MV-4-11 (cell line): ENCODE measurements around the gene RBM34.
"Not testable (repeated sequence)": the region's sequence is repeated elsewhere in the genome, so short reads cannot be mapped to it uniquely, and the experiment has no call there.

Source experiments
- DNase-seq: peaks from one replicate; lab custom pipeline; 2025; lab: John Stamatoyannopoulos, UW

Gene RBM34, protein sequence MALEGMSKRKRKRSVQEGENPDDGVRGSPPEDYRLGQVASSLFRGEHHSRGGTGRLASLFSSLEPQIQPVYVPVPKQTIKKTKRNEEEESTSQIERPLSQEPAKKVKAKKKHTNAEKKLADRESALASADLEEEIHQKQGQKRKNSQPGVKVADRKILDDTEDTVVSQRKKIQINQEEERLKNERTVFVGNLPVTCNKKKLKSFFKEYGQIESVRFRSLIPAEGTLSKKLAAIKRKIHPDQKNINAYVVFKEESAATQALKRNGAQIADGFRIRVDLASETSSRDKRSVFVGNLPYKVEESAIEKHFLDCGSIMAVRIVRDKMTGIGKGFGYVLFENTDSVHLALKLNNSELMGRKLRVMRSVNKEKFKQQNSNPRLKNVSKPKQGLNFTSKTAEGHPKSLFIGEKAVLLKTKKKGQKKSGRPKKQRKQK

DNA sequence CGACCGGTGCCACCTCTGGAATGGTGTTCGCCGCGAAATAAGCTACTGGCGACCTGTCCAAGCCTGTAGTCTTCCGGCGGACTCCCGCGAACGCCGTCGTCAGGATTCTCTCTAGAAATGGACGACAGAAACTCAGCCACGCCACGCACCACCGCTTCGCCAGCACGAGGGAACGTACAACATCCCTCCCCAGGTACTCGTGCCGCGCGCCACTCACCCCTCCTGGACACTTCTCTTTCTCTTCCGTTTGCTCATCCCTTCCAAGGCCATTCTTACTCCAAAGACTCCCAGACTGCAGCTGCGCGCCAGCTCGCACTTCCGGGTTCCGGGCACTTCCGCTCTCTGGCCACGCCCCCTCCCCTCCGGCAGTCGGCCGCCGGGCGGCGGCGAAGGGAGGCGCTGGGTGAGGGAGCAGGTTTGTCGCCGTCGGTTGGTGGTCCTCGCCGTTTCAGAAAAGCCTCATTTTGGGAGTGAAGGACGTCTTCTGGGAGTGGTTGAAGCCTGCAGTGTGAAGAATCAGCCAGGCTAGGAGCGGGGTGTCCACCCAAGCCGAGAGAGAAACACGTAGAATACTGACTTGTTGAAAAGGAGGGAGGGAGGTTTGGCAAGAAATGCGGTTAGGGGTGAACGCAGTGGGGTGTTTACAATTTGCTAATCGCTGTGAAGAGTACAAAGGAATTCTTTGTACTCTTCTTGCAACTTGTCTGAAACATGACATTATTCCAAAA lies at the start of gene RBM34:
RBM34 (minus strand) TSS at position 294 of the 728 bp plus-strand sequence; CDS start at position 270, 24 bp downstream.
- DNase-seq: peak; percentile 86

DNA sequence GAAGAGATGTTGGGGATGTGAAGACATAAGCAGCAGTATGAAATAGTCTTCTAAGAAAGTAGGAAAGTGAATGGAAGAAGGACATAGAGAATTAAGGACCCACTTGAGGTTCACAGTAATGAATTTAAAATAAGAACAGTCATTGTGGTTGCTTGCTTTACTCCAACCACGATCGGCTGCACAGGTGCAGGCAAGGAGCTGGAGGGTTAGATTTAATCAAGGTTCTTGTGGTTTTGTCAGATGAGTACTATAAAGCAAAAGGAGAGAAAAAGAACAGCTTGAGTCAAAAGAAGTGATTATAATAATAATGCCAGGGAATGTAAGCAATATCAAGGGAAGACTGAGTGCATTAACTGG lies 46.1 kb upstream of the RBM34 start:
- no peak for DNase-seq

DNA sequence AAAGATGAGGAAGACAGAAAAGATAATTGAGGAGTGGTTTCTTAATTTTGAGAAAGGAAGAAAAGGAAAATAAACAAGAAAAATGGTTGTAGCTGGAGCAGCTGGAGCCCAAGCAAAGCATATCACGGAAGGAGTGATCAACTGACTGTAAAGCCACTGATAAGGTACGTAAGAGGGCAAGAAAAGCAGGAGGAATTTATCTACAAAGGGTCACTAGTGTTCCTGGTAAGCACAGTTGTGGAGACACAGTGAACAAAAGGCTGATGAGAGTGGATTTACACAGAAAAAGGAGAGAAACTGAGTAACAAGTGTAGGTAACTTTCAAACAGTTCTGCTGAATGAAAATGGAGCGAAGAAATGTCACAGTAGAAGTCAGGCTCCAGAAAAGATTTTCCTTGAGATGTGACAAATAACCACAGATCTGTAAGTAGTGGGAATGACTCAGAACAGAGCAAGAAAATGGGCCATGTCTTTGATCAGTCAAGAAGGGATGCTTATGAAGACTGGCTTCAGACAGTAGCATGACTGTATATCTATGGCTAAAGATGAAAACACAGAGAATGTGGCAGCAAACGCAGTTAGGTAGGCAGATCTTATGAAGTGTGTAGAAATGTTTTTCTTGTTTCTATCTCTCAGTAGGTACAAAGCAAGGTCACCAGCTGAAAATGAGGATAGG lies 45.6 kb upstream of the RBM34 start:
- DNase-seq: no peak

DNA sequence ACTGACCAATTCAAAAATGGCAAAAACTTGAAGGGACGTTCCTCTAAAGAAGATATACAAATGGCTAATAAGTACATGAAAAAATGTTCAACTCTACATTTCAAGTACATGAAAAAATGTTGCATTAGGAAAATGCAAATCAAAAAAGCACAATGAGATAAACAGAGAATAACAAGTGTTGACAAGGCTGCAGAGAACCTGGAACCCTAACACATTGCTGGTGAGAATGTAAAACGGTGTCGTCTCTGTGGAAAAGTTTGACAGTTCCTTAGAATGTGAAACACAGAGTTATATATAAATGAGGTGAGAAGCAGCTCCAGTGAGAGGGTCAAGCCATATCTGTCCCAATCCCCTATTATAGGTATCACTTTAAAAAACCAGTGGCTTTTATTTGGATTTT lies 44.6 kb upstream of the RBM34 start:
- no peak for DNase-seq

DNA sequence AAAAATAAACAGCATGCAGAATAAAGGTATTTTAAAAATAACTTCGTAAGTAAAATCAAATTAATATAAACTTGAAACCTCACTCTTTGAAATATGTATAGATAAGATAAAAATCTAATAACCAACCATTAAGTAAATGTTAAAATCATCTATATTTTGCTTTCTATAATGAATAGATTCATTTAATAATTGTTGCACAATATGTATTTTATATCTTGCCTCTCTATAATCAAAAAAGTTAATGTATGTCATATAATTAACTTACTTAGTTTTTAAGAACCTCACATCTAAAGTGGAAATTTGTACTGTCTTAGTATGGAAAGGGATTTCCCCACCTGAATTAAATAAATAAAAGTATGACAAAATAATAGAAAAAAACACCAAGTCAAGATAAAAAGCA lies 42.4 kb upstream of the RBM34 start:
- DNase-seq: no peak

DNA sequence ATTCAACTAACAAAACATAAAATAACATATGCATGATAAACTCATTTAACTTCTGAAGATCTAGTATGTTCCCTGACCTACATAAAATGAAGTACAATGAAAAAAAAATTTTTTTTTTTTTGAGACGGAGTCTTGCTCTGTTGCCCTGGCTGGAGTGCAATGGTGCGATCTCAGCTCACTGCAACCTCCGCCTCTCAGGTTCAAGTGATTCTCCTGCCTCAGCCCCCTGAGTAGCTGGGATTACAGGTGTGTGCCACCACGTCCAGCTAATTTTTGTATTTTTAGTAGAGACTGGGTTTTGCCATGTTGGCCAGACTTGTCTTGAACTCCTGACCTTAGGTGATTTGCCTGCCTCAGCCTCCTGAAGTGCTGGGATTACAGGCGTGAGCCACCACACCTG lies 41.4 kb upstream of the RBM34 start:
- DNase-seq: not testable (repeated sequence)

DNA sequence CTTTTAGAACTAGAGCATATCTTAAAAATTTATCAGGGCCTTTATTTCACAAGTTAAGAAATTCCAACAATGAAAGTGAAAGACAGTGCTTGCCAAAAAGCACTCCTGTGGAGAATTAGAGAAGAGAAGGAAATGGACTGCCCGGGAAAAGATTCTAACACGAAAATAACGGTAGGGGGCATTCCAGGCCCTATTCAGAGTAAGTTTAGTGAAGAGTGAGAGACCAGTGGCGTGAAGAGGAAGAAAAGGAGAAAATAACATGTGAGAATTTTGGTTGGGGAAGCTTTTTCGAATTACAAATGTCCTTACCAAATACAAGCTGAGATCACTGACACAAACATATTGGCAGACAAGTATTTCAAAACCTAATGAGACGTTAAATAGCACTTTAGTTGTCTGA lies 38.4 kb upstream of the RBM34 start:
- DNase-seq: peak; percentile 34

DNA sequence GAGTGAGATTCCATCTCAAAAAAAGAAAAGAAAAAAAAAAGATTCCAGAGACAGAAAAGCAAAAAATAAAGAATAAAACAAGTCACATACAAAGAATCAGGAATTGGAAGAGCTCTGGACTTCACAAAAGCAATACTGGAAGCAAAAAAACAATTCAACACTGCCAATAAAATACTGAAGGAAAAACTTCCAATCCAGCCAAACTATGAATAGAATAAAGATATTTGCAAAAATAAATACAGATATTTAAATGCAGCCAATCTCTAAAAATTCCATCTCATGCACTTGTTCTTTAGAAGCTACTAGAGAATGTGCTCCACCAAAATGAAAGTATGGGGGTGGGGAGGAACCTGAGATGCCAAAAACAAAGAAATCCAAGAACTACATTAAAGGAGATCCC lies 29.4 kb upstream of the RBM34 start:
- no peak for DNase-seq

DNA sequence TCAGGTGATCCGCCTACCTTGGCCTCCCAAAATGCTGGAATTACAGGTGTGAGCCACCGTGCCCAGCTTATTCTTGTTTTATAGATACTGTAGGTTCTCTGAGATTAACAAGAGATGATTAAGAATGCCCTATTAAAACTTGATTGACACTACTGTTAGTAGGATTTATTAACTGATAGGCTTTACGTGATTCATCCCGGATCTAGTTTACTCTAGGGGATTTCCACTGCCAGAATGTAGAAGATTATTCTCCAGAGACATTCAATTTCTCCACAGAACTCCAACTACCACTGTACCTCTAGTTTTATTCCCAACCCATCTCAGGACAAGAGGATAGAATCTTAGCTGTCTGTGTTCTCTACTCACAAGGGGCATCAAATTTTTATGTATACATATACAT lies 26.3 kb upstream of the RBM34 start:
- no peak for DNase-seq

DNA sequence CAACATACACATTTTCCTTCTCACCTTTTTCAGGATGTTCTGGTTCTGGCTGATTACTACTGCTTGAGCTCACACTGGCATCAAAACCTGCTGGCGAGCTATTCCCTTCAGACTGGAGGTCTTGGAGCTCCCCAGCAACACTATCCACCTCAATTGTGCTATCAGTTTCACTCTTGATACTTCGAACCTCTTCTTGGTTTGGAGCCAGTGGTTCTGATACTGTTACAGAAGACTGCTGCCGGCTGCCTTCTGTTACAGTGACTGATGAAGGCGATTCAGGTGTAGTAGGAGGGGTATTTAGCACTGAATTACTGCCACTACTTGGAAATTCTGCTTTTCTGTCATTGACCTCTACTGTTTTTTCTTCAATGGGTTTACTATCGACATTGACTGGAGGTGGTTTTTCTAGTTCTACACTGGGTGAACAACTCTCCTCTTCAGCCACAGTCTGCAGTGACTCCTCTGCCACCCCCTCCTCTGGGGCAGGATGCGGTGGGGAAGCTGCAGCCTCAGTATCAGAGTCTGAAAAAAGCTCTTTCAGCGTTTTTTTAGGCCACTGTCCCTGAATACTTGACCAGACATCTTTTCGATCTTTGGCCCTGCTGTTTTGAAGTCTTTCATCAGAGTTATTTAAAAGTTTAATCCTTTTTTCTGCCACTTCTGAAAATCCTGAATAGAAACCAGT lies 20.7 kb upstream of the RBM34 start:
- no peak for DNase-seq

DNA sequence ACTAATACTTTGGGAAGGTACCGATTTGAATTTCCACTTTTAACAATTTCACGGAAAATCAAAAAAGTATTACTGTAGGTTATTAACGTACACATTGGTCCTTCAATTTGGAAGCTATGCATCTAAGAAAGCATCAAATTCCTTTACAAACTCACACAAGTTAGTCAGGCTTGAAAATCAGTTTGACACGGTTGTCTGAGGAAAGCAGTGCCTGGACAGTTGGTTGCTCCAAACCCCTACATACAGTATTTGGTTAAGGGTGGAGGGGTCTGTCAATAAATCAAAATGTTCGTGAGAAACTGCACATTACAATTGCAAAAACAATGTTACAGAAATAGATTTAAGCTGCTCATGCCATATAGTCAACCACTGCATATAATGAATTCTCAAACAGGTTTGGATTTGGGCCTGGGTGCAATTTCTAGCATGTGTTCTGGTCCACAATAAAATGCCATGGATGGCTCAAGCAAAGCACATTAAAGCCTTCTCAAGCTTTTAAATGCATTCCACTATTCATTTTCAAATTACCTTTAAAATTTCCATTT lies 19.9 kb upstream of the RBM34 start:
- DNase-seq: no peak

DNA sequence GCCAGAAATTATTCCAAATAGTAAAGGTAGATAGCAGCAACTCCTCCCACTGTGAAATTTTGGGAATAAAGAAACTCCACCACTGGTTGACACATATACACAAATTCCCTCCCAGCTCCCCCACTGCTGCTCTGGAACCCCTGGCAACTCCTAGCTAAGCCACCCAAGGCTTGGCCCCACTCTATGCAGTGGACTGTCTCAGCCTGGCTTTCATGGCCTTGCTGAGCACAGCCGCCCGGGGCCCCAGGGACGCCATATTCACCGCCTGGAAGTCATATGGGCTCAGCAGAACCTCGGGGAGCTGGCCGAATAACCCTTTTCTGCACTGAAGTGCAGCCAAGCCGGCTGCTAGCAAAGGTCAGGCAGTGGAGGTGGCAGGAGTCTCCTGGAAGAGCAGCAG lies 15.4 kb upstream of the RBM34 start:
- no peak for DNase-seq

DNA sequence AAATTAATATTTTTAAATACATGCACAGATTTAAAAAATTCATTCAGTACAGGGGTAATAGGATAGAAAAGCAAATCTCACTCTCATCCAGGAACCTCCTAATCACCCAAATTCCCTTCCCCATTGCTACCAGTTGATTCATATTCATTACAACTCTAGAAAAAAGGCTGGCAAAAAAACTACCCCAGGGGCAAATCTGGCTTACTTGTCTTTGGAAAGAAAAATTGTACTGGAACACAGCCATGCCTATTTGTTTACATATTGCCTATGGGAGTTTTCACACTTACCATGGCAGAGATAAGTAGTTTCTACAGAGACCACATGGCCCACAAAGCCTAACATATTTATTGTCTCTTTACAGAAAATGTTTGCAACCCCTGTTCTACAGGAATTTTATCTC lies 8.9 kb upstream of the RBM34 start:
- DNase-seq: no peak

DNA sequence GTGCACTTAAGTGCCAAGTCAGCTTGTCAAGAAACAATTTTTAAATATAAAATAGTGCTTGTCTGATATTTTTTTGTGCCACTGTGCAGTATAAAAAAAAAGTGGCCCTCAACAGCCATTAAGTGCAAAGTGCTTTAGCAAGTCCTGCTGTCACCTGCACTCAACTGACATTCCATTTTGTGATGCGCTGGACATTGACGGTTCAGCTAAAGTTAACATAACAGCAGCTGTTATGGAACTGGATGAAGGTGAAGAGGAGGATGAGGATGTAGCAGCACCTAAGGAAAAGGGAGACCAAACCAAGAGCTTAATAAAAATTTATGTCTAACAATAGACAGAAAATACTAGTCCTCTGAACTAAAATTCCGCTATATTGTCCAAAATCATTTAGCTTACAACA lies 7.3 kb upstream of the RBM34 start:
- no peak for DNase-seq

DNA sequence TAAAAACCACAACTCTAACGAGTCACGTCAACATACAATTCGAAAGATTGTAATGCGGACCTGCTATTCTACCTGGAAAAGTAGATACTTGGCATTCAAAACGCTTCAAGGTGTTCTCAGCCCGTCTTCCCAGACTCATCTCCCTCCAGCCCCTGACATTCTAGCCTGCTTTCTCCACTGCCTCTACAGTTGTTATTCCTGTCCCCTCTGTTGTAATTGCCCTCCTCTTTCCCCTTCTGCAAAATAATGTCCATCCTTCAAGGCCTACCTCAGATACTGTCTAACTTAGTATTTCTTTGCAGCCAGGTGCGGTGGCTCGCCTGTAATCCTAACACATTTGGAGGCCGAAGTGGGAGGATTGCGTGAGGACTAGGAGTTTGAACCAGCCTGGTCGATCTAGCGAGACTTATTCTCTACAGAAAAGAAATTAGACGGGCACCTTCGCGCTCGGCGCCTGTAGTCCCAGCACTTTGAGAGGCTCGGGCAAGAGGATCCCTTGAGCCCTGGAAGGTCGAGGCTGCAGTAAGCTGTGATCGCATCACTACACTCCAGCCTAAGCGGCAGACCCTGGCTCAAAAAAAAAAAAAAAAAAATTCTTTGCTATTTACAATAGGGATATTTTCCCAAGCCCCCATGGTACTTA lies 756 bp upstream of the RBM34 start:
- no peak for DNase-seq

DNA sequence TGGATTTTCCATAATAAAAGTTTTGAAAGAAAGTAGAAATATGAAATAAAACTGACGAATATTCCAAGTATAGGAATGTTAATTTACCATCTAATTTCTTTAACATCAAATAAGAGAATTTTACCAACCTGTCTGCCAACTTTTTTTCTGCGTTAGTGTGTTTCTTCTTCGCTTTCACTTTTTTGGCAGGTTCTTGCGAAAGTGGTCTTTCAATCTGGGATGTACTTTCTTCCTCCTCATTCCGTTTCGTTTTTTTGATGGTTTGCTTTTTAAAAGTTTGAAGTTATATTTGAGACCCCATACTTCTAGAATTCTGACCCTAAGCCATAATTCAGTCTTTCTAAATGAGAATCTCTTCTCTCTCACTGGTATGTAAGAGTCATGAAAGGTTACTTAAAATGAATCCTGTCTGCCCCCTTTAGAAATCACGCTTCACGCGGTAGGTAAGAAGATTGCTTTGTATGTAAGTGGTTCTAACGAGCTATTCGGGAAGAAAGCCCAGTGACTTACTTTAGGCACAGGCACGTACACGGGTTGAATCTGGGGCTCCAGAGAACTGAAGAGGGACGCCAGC lies 580 bp downstream of the RBM34 start:
- DNase-seq: peak; percentile 53

DNA sequence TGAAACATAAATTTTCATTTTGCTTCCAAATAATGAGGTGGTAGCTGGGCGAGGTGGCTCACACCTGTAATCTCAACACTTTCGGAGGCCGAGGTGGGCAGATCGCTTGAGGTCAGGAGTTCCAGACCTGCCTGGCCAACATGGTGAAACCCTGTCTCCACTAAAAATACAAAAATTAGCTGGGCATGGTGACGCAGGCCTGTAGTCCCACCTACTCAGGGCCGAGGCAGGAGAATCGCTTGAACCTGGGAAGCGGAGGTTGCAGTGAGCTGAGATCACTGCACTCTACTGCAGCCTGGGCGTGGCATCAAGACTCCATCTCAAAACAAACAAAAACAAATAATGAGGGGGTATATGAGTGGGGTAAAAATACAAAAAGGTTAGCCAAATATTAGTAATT lies 1.1 kb downstream of the RBM34 start:
- DNase-seq: not testable (repeated sequence)

DNA sequence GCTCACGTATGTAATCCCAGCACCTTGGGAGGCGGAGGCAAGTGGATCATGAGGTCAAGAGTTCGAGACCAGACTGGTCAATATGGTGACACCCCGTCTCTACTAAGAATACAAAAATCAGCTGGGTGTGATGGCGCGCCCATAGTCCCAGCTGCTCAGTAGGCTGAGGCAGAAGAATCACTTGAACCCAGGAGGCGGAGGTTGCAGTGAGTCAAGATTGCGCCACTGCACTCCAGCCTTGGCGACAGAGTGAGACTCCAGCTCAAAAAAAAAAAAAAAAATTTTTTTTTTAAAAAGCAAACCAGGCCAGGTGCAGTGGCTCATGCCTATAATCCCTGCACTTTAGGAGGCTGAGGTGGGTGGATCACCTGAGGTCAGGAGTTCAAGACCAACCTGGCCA lies 1.8 kb downstream of the RBM34 start:
- DNase-seq: not testable (repeated sequence)

DNA sequence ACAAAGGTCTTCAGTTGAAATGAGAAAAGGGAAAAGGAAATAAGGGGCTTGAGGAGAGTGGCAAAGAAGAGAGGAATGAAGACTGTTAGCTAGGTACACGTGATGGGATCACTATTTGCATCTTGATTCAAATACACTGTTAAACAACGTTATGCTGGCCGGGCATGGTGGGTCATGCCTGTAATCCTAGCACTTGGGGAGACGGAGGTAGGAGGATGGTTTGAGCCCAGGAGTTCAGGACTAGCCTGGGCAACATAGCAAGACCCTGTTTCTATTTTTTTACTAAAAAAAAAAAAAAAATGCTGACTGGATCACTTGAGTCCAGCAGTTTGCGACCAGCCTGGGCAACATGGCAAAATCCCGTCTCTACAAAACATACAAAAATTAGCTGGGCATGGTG lies 2.4 kb downstream of the RBM34 start:
- DNase-seq: no peak

DNA sequence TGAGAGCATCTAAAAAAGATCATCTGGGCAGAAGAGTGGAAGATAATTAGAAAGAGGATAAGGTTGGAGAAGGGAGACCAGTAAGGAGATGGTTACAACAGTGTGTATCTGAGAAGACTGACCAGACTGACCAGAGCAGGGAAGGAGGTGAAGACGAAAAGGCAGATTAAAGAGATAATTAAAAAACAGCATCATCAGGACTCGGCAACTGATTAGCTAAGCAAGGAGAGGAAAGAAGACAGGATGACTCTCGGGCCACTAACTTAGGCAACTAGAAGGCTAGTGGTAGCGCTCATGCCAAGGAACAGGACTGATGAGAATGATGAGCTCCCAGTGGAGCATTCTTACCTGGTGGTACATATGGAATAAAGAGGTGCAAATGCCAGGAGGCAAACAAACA lies 3.9 kb downstream of the RBM34 start:
- DNase-seq: no peak

DNA sequence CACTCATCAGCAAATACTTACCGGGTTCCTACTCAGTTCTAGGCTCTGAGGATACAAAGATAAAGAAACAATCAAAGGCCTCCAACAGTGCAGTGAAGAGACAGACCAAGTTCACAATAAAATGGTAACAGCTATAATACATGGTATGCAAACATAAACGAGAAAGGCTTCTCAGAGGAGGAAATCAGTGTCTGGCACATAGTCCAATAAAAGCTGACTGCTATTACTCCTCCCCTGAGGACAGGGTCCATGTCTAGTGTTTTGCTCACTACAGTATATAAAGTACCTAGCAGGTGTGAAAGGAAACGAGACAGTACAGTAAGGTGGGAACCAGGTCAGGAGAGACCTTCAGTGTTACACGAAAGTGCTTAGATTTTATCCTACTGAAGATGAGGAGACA lies 4.3 kb downstream of the RBM34 start:
- no peak for DNase-seq
